Esophagus squamous epithelium (tissue), 5 donors: Measurements from ENCODE around the gene PDZRN4. TPM values are rescaled to one million over a fixed set of nuclear protein-coding genes. Genes with fewer than 3 reads are reported as not detected.

Experiments used
- DNase-seq: peaks from one replicate; lab custom pipeline; 2025; lab: John Stamatoyannopoulos, UW
- H3K27ac ChIP-seq, 4 donors: fragments of 200-600 bp; sonication (generic); one replicate each; pipeline ENCODE4 v1.5.1; 2016 to 2019; ENCODE audit warnings: mild to moderate bottlenecking in 1 of 4
- H3K27me3 ChIP-seq, 4 donors: fragments of 200-600 bp; sonication (generic); 1 replicate in 3 of 4; 2 replicates in 1 of 4; pipeline versions ENCODE4 v1.5.1 to v1.6.0; 2017 to 2021; ENCODE audit warnings: antibody characterized with exemption in 1 of 4
- H3K36me3 ChIP-seq, 3 donors: fragments of 200-600 bp; sonication (generic); one replicate each; pipeline ENCODE4 v1.5.1; 2016 to 2019
- H3K4me1 ChIP-seq, 3 donors: fragments of 200-600 bp; sonication (generic); one replicate each; pipeline ENCODE4 v1.5.1; 2017 to 2019
- H3K4me3 ChIP-seq, 4 donors: fragments of 200-600 bp; sonication (generic); 1 replicate in 3 of 4; 2 replicates in 1 of 4; pipeline ENCODE4 v1.5.1; 2016 to 2019; ENCODE audit warnings: mild to moderate bottlenecking in 2 of 4, moderate library complexity in 1 of 4
- H3K9me3 ChIP-seq, 3 donors: fragments of 200-600 bp; sonication (generic); one replicate each; pipeline ENCODE4 v1.5.1; 2016 to 2019
- CTCF ChIP-seq, 6 experiments: fragments of 450-650 bp in 4 of 6; fragments of 200-600 bp in 2 of 6; sonication (generic) in 2 of 6; IDR thresholded peaks; one replicate each; pipeline ENCODE4 v1.5.1; 2016 to 2019; ENCODE audit warnings: antibody characterized with exemption in 6 of 6, mild to moderate bottlenecking in 4 of 6, moderate library complexity in 4 of 6
- POLR2A ChIP-seq, 4 donors: fragments of 450-650 bp; IDR thresholded peaks; one replicate each; pipeline ENCODE4 v1.6.1; 2017; ENCODE audit warnings: antibody characterized with exemption in 4 of 4, mild to moderate bottlenecking in 4 of 4, moderate library complexity in 3 of 4
- WGBS, 2 donors: methylation state at CpG; one replicate each; pipeline ENCODE4 v1.1.5; 2018; 5-methylcytosine and 5-hydroxymethylcytosine counted together
- intact Hi-C: fragments of 100-400 bp; cut with DNase I; formaldehyde crosslinking; loops from one replicate; pipeline ENCODE4 v1.15.0; 2022
- total RNA-seq, 4 donors: library from RNA; depleted of rRNA; stranded (reverse); fragments of >200 nt; gene quantifications; one replicate each; pipeline ENCODE4 v1.1.0, GENCODE V29; 2016
- donor health status: DM: yes; HTN: yes; CAD: no.

The PDZRN4 gene
- total RNA-seq, 4 donors from 2014 or later: 0.31 to 22.5 (median 2.1) TPM

GRCh38 chr12:41459111-41459905 lies 271.2 kb downstream of the PDZRN4 start:
- Histone ChIP-seq H3K4me1 (no peaks in the 10 kb centered on the region), H3K9me3 (no peaks in the 10 kb centered on the region), H3K27ac (no peak overlapping the region), H3K36me3 (no peaks in the 10 kb centered on the region), H3K27me3 (no peaks in the 10 kb centered on the region), H3K4me3 (no peak overlapping the region)
- intact Hi-C loops: no loop called here
- DNase-seq: no peak
- TF ChIP-seq CTCF (IDR thresholded peaks at IDR 0.05) (no peak), POLR2A (IDR thresholded peaks at IDR 0.05) (no peak)
- 36 to 46% methylated on average over 2 of the region's 2 CpGs for WGBS, 2 donors

GRCh38 chr12:41459906-41460214 lies 271.7 kb downstream of the PDZRN4 start:
- Histone ChIP-seq H3K4me3 (no peak overlapping the region), H3K27me3 (no peaks in the 10 kb centered on the region), H3K36me3 (no peaks in the 10 kb centered on the region), H3K4me1 (no peaks in the 10 kb centered on the region), H3K27ac (no peak overlapping the region), H3K9me3 (no peaks in the 10 kb centered on the region)
- 45 to 57% methylated on average over 1 of the region's 1 CpG for WGBS, 2 donors
- intact Hi-C loops: no loop called here
- TF ChIP-seq POLR2A (IDR thresholded peaks at IDR 0.05) (no peak), CTCF (IDR thresholded peaks at IDR 0.05) (no peak)
- no peak for DNase-seq

- intact Hi-C loops: no loop called here
- no peaks in the 10 kb centered on the region for H3K4me1 ChIP-seq
- DNase-seq: no peak
These were observed 272.8 kb downstream of the PDZRN4 start for GRCh38 chr12:41460906-41461305.

GRCh38 chr12:41462312-41462711 lies 274.2 kb downstream of the PDZRN4 start:
- Histone ChIP-seq H3K27ac (no peak overlapping the region), H3K36me3 (no peaks in the 10 kb centered on the region), H3K4me3 (no peak overlapping the region), H3K27me3 (no peaks in the 10 kb centered on the region), H3K9me3 (no peaks in the 10 kb centered on the region), H3K4me1 (no peaks in the 10 kb centered on the region)
- TF ChIP-seq CTCF (IDR thresholded peaks at IDR 0.05) (no peak), POLR2A (IDR thresholded peaks at IDR 0.05) (no peak)
- DNase-seq: no peak
- intact Hi-C loops: no loop called here

More at GRCh38 chr12:41460906-41461305, 272.8 kb downstream of the PDZRN4 start:
- Histone ChIP-seq H3K36me3 (no peaks in the 10 kb centered on the region), H3K9me3 (no peaks in the 10 kb centered on the region), H3K27ac (no peak overlapping the region), H3K4me3 (no peak overlapping the region), H3K27me3 (no peaks in the 10 kb centered on the region)
- TF ChIP-seq CTCF (IDR thresholded peaks at IDR 0.05): no peak
- TF ChIP-seq POLR2A (IDR thresholded peaks at IDR 0.05): no peak
- 57 to 59% methylated on average over 3 of the region's 3 CpGs for WGBS, 2 donors

GRCh38 chr12:41465526-41465925 lies 277.4 kb downstream of the PDZRN4 start:
- Histone ChIP-seq H3K9me3 (no peaks in the 10 kb centered on the region), H3K4me3 (no peak overlapping the region), H3K4me1 (no peaks in the 10 kb centered on the region), H3K27me3 (no peaks in the 10 kb centered on the region), H3K36me3 (no peaks in the 10 kb centered on the region), H3K27ac (no peak overlapping the region)
- intact Hi-C loops: no loop called here
- TF ChIP-seq POLR2A (IDR thresholded peaks at IDR 0.05): no peak
- no peak for TF ChIP-seq CTCF (IDR thresholded peaks at IDR 0.05)
- no peak for DNase-seq
- 17 to 18% methylated on average over 1 of the region's 1 CpG for WGBS, 2 donors
